ENCODE measurements around the gene MYH6.
"Not testable (repeated sequence)": the region's sequence is repeated elsewhere in the genome, so short reads cannot be mapped to it uniquely, and the experiment has no call there.

Gene MYH6

DNA sequence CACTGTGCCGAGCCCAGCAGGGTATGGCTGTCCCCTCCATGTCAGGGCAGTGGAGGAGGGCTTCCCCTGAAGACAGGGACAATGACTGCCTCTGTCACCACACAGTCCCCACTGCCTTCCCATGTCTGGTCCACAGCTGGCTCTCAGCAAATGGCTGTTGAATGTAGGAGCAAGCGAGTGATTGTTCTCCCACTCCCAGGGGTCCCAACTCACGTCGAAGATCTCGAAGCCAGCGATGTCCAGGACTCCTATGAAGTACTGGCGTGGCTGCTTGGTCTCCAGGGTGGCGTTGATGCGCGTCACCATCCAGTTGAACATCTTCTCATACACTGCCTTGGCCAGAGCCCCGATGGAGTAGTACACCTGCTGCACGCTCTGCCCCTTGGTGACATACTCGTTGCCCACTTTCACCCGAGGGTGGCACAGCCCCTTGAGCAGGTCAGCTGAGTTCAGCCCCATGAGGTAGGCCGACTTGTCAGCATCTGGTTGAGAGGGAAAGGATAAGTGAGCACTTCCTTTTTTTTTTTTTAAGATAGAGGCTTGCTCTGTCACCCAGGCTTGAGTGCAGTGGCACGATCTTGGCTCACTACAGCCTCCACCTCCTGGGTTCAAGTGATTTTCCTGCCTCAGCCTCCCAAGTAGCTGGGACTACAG is 7.5 kb downstream of the MYH6 start:
- not testable (repeated sequence) for H3K4me3 ChIP-seq (ENCODE audit: low read depth in 1 of 2, low read length in 2 of 2); H3K36me3 ChIP-seq (ENCODE audit: insufficient read depth, low read length)

DNA sequence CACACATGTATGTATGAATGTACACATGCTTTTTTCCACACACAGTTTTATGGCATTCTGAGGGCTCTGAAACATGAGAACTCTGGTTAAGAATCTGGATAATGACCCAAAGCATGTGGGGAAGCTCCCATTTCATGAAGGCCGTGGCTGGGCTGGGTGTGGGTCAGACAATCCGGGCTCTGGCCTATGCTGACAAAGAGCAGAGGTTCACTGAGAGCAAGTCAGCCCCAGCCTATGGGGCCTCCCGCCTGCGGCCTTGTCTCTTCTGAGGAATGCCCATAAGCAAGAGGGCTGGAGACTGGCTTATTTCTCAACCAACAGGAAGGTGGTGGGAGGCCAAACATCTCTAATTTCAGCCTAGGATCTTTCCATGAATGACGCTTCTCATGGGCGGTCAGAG is 8.5 kb downstream of the MYH6 start:
- H3K36me3 ChIP-seq (ENCODE audit: insufficient read depth, low read length) = no peaks in the 10 kb centered on the region
- H3K4me1 ChIP-seq (ENCODE audit: insufficient read depth, low read length) = no peaks in the 10 kb centered on the region

More for the DNA sequence above, 7.5 kb downstream of the MYH6 start:
- not testable (repeated sequence) for H3K9ac ChIP-seq (ENCODE audit: low read length); H3K27ac ChIP-seq (ENCODE audit: low read depth, low read length); H3K9me3 ChIP-seq (ENCODE audit: low read length); H3K27me3 ChIP-seq (ENCODE audit: control insufficient read depth in 1 of 2, insufficient read depth in 2 of 2, low read length in 2 of 2); H3K4me1 ChIP-seq (ENCODE audit: insufficient read depth, low read length)

DNA sequence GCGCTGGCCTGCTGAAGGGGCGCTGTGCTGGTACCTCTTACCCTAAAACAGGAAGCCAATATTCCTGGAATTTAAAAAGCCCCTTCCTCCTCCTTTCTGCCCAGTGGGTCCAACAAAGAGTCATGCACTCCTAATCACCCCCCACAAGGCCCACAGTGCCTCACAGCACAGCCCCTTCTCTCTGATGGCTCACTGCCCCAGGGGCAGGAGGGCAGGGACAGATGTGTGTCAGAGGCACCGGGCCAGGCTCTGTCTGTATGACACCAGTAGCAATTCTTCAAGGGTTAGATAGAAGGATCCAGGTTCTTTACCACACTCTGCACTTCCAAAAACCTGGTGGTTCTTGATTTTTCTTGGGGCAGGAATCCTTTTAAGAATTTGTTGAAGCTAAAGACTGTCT is 8.9 kb downstream of the MYH6 start:
- Histone ChIP-seq H3K36me3 (ENCODE audit: insufficient read depth, low read length) (no peaks in the 10 kb centered on the region), H3K4me1 (ENCODE audit: insufficient read depth, low read length) (no peaks in the 10 kb centered on the region), H3K27me3 (ENCODE audit: control insufficient read depth in 1 of 2, insufficient read depth in 2 of 2, low read length in 2 of 2) (no peaks in the 10 kb centered on the region), H3K27ac (ENCODE audit: low read depth, low read length) (no peak overlapping the region), H3K9ac (ENCODE audit: low read length) (no peak overlapping the region), H3K4me3 (ENCODE audit: low read depth in 1 of 2, low read length in 2 of 2) (no peak overlapping the region), H3K9me3 (ENCODE audit: low read length) (no peaks in the 10 kb centered on the region)

More for the DNA sequence above, 8.5 kb downstream of the MYH6 start:
- no peaks in the 10 kb centered on the region for H3K27me3 ChIP-seq (ENCODE audit: control insufficient read depth in 1 of 2, insufficient read depth in 2 of 2, low read length in 2 of 2)
- no peak overlapping the region for H3K4me3 ChIP-seq (ENCODE audit: low read depth in 1 of 2, low read length in 2 of 2)
- H3K9ac ChIP-seq (ENCODE audit: low read length) = no peak overlapping the region
- H3K27ac ChIP-seq (ENCODE audit: low read depth, low read length) = no peak overlapping the region
- H3K9me3 ChIP-seq (ENCODE audit: low read length) = no peaks in the 10 kb centered on the region

DNA sequence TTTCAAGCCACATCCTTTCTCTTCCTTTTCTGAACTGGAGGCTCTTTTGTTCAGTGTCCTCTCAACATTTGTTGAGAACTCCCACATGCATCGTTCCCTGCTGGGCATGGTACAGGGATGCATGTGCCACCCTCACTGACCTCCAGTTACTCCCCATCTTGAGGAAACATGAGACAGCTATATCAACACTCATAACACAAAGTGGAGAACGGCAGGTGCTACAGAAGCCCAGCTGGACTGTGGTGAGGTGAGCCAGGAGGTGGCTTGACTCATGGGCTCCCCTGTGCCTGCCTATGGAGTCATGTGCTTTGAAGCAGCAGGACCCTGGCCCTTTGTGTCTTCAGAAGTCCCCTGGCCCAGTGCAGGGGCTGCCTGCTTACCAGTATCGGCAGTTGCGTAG is 9.7 kb downstream of the MYH6 start:
- H3K4me3 ChIP-seq (ENCODE audit: low read depth in 1 of 2, low read length in 2 of 2) = no peak overlapping the region
- H3K4me1 ChIP-seq (ENCODE audit: insufficient read depth, low read length) = no peaks in the 10 kb centered on the region
- no peaks in the 10 kb centered on the region for H3K36me3 ChIP-seq (ENCODE audit: insufficient read depth, low read length)
- H3K27ac ChIP-seq (ENCODE audit: low read depth, low read length) = no peak overlapping the region
- no peaks in the 10 kb centered on the region for H3K27me3 ChIP-seq (ENCODE audit: control insufficient read depth in 1 of 2, insufficient read depth in 2 of 2, low read length in 2 of 2)
- H3K9ac ChIP-seq (ENCODE audit: low read length) = no peak overlapping the region
- H3K9me3 ChIP-seq (ENCODE audit: low read length) = no peaks in the 10 kb centered on the region

DNA sequence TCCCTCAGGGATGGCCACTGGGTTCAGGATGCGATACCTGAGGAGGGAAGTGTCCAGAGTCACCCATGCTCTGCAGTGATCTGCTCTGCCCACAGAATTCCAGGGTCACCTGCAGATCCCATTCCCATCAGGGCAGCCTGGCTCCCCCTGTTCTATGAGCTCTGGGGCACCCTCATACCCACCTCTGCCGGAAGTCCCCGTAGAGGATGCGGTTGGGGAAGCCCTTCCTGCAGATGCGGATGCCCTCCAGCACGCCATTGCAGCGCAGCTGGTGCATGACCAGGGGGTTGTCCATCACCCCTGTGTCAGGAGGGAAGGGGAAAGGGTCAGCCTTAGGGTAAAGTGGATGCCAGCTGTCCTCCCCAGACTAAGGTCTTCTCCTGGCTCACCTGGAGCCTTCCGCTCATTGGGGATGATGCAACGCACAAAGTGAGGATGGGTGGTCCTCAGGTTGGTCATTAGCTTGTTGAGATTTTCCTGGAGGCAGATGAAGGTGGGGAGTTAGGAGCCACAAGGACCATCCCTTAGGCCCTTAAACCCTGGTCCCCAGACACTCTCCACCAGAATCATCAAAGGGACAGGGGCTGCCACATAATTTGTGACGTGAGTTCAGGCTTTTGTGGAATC is 11.2 kb downstream of the MYH6 start:
- Histone ChIP-seq H3K36me3 (ENCODE audit: insufficient read depth, low read length) (no peaks in the 10 kb centered on the region), H3K27ac (ENCODE audit: low read depth, low read length) (no peak overlapping the region), H3K27me3 (ENCODE audit: control insufficient read depth in 1 of 2, insufficient read depth in 2 of 2, low read length in 2 of 2) (no peaks in the 10 kb centered on the region), H3K9me3 (ENCODE audit: low read length) (no peaks in the 10 kb centered on the region), H3K9ac (ENCODE audit: low read length) (no peak overlapping the region), H3K4me1 (ENCODE audit: insufficient read depth, low read length) (no peaks in the 10 kb centered on the region), H3K4me3 (ENCODE audit: low read depth in 1 of 2, low read length in 2 of 2) (no peak overlapping the region)

DNA sequence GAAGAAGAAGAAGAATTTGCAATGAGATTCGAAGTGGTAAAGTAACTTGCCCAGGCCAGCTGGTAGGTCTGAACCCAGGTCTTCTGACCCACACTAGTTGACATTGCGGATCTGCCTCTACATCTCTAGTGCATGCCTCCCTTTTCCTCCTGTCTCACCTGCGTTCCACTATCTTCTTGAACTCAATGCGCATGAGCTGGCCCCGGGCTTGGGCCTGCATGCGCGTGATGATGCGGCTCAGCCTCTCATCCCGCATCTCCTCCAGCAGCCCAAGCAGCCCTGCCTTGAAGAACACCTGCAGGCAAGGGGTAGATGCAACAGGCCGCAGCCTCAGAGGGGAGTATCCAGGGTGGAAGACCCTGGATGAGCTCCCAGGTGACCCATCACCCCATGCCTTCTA is 11.9 kb downstream of the MYH6 start:
- Histone ChIP-seq H3K27ac (ENCODE audit: low read depth, low read length) (no peak overlapping the region), H3K4me1 (ENCODE audit: insufficient read depth, low read length) (no peaks in the 10 kb centered on the region), H3K9me3 (ENCODE audit: low read length) (no peaks in the 10 kb centered on the region), H3K27me3 (ENCODE audit: control insufficient read depth in 1 of 2, insufficient read depth in 2 of 2, low read length in 2 of 2) (no peaks in the 10 kb centered on the region), H3K4me3 (ENCODE audit: low read depth in 1 of 2, low read length in 2 of 2) (no peak overlapping the region), H3K9ac (ENCODE audit: low read length) (no peak overlapping the region), H3K36me3 (ENCODE audit: insufficient read depth, low read length) (no peaks in the 10 kb centered on the region)

DNA sequence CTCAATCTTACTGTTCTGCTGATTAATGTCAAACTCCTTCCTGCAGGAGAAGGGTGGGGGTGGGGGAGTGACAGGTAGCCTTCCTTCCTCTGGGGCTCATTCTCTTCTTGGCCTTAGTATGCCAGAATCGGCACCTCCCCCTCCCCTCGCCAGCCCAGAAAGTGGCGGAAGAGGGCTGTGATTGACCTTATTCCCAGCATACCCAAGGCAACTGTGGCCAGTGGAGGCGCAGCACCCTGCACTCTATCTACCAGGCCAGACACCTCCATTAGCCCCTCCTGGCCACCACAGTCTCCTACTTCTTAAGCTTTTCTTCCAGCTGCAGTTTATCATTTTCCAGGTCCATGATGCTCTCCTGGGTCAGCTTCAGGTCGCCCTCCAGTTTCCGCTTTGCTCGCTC is 15.5 kb downstream of the MYH6 start:
- Histone ChIP-seq H3K27me3 (ENCODE audit: control insufficient read depth in 1 of 2, insufficient read depth in 2 of 2, low read length in 2 of 2) (no peaks in the 10 kb centered on the region), H3K9ac (ENCODE audit: low read length) (no peak overlapping the region), H3K4me3 (ENCODE audit: low read depth in 1 of 2, low read length in 2 of 2) (no peak overlapping the region), H3K9me3 (ENCODE audit: low read length) (no peaks in the 10 kb centered on the region), H3K36me3 (ENCODE audit: insufficient read depth, low read length) (no peaks in the 10 kb centered on the region), H3K27ac (ENCODE audit: low read depth, low read length) (no peak overlapping the region), H3K4me1 (ENCODE audit: insufficient read depth, low read length) (no peaks in the 10 kb centered on the region)

DNA sequence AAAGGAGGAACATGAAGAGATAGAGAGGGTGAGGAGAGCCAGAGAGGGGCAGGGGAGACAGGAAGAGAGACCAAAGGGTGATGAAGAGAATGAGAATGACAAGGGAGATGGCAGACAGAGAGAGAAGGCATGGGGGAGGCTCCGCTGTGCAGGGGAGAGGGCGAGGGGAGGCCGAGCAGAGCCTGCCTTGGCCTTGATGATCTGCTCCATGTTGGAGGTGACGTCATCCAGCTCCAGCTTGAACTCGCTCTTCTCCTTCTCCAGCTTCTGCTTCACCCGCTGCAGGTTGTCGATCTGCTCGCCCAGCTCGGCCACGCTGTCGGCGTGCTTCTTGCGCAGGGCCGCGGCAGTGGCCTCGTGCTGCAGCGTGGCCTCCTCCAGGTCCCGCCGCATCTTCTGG is 18.2 kb downstream of the MYH6 start:
- not testable (repeated sequence) for H3K4me3 ChIP-seq (ENCODE audit: low read depth in 1 of 2, low read length in 2 of 2); H3K27me3 ChIP-seq (ENCODE audit: control insufficient read depth in 1 of 2, insufficient read depth in 2 of 2, low read length in 2 of 2); H3K4me1 ChIP-seq (ENCODE audit: insufficient read depth, low read length); H3K27ac ChIP-seq (ENCODE audit: low read depth, low read length); H3K9me3 ChIP-seq (ENCODE audit: low read length); H3K9ac ChIP-seq (ENCODE audit: low read length); H3K36me3 ChIP-seq (ENCODE audit: insufficient read depth, low read length)

DNA sequence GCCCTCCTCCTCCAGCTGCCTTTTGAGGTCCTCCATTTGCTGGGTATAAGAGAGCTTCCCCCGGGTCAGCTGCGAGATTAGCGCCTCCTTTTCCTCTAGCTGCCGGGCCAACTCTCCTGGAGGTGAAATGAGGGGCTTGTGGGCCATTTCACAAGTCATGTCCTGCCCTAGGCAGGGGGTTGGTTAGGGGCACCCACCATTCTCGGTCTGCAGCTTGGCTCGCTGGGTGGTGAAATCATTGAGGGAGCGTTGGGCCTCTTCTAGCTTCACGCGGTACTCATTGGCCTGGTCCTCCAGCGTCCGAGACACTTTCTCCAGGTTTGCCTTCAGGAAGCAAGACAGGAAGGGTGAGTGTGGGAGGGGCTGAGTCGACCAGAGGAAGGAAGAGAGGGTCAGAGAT is 18.7 kb downstream of the MYH6 start:
- Histone ChIP-seq H3K9ac (ENCODE audit: low read length) (no peak overlapping the region), H3K9me3 (ENCODE audit: low read length) (no peaks in the 10 kb centered on the region), H3K4me3 (ENCODE audit: low read depth in 1 of 2, low read length in 2 of 2) (no peak overlapping the region), H3K27me3 (ENCODE audit: control insufficient read depth in 1 of 2, insufficient read depth in 2 of 2, low read length in 2 of 2) (no peaks in the 10 kb centered on the region), H3K27ac (ENCODE audit: low read depth, low read length) (no peak overlapping the region), H3K36me3 (ENCODE audit: insufficient read depth, low read length) (no peaks in the 10 kb centered on the region), H3K4me1 (ENCODE audit: insufficient read depth, low read length) (no peaks in the 10 kb centered on the region)

DNA sequence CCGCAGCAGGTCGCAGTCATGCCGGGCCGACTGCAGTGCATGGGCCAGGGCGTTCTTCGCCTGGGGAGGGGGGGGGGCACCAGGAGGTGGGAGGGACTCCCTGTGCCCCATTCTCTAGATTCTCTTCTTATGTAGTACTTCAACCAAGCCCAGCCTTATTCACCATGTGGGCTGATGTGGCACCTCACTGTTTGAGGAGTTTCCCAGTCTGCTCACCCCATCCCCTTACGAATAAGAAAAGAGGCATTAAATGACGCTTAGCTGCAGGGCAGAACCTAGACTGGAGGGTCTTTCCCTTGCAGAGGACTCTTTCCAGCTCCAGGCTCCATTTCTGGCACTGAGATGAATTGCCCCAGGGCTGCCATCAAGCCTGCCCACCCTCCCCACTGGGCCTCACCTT is 19.1 kb downstream of the MYH6 start:
- H3K4me1 ChIP-seq (ENCODE audit: insufficient read depth, low read length) = no peaks in the 10 kb centered on the region
- H3K4me3 ChIP-seq (ENCODE audit: low read depth in 1 of 2, low read length in 2 of 2) = no peak overlapping the region
- H3K27ac ChIP-seq (ENCODE audit: low read depth, low read length) = no peak overlapping the region

DNA sequence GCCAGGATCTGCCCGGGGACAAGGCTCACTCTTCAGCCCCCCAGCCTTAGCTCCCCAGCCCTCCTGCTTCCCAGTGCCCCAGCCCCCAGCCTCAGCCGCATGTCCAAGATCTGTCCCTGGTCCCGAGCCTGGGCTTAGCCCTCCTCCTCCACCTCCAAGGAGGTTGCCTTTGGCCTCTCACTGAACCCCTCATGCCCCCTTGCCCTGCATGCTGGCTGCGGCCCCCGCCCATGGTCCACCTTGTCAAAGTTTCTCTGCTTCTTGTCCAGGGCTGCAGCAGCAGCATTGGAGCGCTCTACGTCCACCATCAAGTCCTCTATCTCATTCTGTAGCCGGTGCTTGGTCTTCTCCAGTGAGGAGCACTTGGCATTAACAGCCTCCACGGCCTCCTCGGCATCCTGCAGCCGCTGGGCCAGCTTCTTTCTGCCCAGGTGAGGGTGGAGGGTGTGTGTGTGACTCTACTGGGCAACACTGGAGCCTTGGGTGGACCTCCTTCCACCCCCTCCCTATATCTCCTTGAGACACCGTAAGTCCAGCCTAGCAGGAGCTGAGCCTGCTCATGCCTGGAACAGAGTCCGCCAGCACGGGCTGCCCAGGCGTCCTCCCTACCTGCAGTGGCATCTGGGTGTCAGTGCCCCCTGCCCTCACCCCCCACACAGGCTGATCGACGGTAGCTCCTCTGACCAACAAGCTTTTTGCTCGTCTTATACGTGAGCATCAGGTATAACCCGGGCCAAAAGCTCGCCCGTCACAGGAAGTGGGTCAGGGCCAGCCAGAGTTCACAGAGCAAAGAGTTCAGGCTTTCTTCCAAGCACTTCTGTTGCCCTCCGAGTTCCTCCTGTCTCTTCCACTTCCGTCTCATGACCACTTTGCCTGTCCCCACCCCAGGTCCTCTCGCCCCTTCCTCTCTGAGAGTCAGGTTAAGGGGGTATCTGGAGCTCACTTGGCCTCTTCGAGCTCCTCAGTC is 19.9 kb downstream of the MYH6 start:
- no peak overlapping the region for H3K27ac ChIP-seq (ENCODE audit: low read depth, low read length)
- no peaks in the 10 kb centered on the region for H3K36me3 ChIP-seq (ENCODE audit: insufficient read depth, low read length)
- H3K9ac ChIP-seq (ENCODE audit: low read length) = no peak overlapping the region
- no peaks in the 10 kb centered on the region for H3K9me3 ChIP-seq (ENCODE audit: low read length)
- H3K27me3 ChIP-seq (ENCODE audit: control insufficient read depth in 1 of 2, insufficient read depth in 2 of 2, low read length in 2 of 2) = no peaks in the 10 kb centered on the region
- H3K4me3 ChIP-seq (ENCODE audit: low read depth in 1 of 2, low read length in 2 of 2) = no peak overlapping the region
- no peaks in the 10 kb centered on the region for H3K4me1 ChIP-seq (ENCODE audit: insufficient read depth, low read length)

More for the DNA sequence above, 19.1 kb downstream of the MYH6 start:
- Histone ChIP-seq H3K36me3 (ENCODE audit: insufficient read depth, low read length) (no peaks in the 10 kb centered on the region), H3K9ac (ENCODE audit: low read length) (no peak overlapping the region), H3K9me3 (ENCODE audit: low read length) (no peaks in the 10 kb centered on the region), H3K27me3 (ENCODE audit: control insufficient read depth in 1 of 2, insufficient read depth in 2 of 2, low read length in 2 of 2) (no peaks in the 10 kb centered on the region)
